Myocyte (in vitro differentiated cells): Measurements from ENCODE around the gene SPEF1. TPM values are rescaled to one million over a fixed set of nuclear protein-coding genes. Genes with fewer than 3 reads are reported as not detected.

ENCODE experiments used
- DNase-seq: peaks from one replicate; pipeline ENCODE4 v3.0.0-alpha.2; 2012; ENCODE audit warnings: low read depth
- total RNA-seq: library from RNA; depleted of rRNA; stranded (reverse); fragments of >200 nt; gene quantifications from 2 replicates; pipeline ENCODE4 v1.2.3, GENCODE V29; 2014

Gene SPEF1
- total RNA-seq, 1 donor from 2014 or later = 0.11 TPM

DNA sequence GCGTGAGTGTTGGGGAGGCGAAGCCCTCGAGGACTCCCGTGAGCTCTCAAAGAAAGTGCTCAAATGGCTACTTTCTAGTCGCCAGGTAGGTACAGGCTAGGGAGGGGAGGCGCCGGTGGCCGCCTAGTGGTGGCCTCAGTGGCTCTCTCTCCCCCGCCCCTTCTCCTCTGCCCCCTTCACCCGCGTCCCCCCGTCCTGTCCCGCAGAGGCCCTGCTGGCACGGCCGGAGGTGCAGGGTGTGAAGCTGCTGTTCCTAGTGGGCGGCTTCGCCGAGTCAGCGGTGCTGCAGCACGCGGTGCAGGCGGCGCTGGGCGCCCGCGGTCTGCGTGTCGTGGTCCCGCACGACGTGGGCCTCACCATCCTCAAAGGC is 30.0 kb downstream of the SPEF1 start:
- DNase-seq = no peak

DNA sequence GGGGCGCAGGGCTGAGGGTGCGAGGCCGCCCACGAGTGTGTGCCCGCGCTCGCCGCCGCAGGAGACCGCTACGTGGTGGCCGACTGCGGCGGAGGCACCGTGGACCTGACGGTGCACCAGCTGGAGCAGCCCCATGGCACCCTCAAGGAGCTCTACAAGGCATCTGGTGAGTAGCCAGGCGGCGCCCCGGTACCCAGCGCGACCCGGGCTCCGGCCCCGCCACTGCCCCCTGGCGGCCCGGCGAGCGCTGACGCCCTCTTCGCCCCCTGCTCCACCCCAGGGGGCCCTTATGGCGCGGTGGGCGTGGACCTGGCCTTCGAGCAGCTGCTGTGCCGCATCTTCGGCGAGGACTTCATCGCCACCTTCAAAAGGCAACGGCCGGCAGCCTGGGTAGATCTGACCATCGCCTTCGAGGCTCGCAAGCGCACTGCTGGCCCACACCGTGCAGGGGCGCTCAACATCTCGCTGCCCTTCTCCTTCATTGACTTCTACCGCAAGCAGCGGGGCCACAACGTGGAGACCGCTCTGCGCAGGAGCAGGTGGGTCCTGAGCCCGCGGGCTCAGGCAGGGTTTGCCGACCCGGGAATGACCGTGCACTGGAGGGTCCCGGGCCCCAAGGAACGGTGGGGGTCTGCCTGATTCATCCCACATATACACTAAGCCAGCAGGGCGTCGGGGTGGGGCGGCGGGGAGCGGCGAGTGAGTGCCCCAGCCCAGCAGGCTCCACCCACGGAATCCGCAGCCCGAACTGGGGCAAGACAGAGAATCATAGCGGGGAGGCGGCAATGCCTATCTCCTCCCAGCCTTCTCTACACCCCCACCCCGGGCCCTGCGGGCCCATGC is 31.3 kb downstream of the SPEF1 start:
- DNase-seq = peak; percentile 48

DNA sequence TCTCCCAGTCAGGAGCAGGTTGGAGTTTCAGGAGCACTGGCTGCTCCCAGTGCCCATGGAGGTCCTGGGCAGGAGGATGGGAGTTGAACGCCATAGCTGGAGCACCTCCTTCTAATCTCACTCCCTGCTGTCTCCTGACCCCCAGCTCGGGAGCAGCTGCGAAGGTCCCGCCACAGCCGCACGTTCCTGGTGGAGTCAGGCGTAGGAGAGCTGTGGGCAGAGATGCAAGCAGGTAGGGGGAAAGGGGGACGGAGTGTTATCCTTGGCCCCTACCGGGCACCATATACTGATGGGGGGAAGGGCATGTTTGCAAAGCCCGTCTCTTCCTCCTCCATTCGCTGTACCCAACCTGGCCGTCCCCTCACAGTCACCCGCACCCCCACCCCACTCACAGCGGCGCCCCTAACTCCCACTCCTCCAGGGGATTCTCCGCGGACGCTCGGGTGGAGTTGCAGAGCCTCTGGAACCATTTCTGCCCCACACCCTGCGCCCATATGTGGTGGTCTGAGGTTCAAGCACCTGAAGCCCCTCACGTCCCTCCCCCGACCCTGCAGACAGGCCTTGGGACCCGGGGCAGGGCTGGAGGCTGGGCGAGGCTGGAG is 32.1 kb downstream of the SPEF1 start:
- DNase-seq = no peak

DNA sequence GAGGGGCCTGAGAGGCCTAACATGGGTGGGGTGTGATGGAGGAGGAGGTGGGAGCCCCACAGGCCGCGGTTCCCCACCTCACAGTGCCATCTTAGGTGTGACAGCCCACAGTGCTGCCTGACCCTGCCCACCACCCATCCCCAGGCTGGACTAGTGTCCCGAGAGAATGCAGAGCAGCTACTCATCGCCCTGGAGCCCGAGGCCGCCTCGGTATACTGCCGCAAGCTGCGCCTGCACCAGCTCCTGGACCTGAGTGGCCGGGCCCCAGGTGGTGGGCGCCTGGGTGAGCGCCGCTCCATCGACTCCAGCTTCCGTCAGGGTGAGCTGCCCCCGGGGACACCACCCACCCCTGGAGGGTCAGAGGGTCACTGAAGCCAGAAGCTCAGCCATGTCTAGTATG is 33.2 kb downstream of the SPEF1 start:
- DNase-seq = no peak

DNA sequence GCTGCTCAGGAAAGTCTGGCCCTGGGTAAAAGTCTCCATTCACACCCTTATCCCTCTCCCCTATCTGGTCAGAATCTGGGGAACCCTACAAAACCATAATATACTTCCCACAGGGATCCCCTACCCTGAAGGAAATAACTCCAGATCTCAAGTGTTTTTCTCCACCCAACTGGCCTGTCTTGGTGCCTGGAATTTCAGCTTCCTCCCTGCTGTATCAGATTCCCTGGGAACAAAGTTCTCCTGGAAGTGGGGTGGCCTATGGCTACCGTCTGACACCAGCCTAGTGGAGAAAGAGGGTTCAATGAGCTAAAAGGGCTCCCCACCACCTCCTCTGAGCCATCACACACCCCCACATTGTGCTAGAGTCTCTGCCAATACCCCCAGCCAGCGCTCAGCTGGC is 33.8 kb downstream of the SPEF1 start:
- DNase-seq = no peak

DNA sequence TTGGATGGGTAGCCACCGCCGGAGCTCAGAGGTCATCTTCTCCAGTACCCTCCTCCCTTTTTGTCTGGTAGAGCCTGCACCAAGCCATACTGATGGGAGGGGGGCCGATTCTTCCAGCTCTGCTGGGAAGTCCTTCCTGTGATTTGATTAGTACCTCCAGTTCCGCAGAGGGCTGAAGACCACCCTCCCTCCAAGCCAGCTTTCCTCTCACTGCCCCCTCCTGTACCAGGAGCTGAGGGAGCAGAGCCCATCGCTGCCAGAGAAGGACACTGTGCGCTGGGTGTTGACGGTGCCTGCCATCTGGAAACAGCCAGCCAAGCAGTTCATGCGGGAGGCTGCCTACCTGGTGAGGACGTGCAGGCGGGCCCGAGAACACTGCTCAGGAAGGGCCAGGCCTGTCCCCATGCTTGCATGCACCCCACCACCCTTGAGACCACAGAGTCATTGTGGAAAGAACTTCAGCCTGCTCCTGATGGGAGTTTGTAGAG is 35.5 kb downstream of the SPEF1 start:
- DNase-seq = no peak

DNA sequence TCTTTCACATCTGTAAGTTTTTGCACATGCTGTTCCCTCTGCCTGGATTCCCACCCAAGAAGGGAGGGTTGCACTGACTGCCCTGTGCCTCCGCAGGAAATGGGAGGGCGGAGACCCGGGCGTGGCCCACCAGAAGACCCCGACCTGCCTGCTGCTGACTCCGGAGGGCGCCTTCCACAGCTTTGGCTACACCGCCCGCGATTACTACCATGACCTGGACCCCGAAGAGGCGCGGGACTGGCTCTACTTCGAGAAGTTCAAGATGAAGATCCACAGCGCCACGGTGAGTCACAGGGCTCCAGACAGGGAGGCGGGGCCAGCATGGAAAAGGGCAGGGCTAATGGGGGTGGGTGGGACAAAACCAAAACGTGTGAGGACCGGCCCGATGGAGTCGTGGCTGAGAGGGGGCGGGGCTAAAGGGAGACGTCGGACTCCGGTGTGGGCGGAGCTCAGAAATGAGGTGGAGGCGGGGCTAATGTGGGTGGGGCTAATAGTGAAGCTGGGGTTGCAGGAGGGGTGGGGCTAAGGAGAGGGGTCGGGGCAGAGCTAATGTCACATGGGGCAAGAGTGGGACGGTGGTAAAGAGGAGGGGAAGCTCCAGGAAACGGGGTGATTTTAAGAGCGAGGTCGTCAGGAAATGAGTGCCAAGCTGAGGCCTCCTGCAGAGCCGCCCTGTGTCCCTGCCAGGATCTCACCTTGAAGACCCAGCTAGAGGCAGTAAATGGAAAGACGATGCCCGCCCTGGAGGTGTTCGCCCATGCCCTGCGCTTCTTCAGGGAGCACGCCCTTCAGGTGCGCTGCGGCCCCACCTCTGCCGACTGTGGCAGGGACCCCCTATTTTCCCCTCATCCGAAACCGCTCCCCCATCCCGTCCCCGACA is 36.2 kb downstream of the SPEF1 start:
- DNase-seq = no peak

DNA sequence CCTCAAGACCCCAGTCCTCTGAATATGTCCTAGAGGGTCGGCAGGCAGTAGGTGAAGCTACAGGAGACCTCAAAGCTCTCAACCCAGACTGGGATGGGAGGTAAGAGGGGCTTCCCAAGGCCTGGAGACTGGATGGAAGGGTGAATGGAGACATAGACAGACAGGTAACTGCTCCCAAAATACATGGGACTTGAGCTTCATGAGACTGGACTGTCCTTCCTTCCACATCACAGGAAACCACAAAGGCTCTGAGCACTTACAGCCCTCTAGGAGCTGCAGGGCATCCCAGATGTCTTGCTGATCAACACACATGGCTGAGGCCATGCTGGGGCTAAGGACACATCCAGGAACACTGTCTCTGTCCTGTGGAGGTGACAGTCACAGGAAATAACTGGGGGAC is 37.2 kb downstream of the SPEF1 start:
- no peak for DNase-seq

DNA sequence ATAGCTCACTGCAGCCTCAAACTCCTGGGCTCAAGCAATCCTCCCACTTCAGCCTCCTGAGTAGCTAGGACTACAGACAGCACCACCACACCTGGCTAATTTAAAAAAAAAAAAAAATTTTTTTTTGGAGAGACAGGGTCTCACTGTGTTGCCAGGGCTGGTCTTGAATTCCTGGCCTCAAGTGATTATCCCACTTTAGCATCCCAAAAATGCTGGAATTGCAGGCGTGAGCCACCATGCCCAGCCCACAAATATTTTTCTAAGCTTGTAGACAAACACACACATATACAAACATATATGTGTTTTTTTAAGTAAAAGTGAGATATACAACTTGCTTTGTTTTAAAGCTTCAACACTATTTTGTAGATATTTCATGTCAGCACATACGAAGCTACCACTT is 38.0 kb downstream of the SPEF1 start:
- DNase-seq = no peak

DNA sequence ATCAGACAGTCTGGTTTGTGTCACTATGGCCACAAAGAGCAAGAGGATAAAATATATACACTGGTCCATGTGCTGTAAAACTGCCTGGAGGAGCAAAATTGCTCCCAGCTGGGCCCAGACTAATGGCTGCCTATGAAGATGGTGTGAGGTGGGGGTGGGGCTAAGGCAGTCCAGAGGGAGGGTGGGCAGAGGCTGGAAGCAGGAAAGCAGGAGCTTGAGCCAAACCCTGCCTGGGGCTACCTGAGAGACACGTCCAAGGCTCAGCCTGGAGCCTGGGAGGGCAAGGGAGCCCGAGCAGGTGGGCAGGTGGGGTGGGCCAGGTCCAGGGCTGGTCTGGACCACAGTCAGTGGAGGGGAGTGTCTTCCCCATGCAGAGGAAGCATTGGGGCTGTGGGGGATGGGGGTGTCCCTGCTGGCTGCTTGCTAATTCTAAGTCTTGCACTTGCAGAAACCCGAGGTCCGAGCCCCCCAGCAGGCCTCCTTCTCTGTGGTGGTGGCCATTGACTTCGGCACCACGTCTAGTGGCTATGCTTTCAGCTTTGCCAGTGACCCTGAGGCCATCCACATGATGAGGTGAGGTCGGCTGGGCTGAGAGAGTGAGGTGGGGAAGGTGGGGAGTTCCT is 39.3 kb downstream of the SPEF1 start:
- no peak for DNase-seq

DNA sequence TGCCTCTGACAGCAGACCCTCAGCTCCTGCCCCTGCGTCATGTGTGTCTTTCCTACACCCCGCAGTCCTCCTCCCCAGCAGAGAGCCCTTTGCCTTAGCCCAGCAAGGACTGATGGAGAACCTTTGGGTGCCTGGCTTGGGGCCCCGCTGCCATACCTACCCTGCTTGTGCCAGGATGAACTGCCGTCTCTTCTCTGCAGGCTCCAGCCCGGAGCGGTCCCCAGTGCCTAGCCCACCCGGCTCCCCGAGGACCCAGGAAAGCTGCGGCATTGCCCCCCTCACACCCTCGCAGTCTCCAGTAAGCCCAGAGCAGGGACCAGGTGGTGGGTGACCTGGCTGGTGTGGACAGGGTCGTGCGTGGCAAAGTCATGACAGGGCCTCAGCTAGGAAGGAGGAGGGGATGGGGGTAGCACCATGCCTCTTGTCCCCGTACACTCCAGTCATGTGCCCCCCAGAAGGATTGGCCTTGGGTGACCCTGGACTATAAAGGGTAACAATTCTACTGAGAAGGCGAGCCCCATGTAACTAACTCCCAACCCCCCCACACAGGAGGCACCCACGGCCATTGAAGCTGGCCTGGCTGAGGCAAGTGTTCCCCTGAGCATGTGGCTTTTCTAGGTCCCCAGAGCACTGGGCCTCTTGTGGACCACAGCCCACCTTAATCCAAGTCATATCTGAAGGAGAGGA is 40.5 kb downstream of the SPEF1 start:
- no peak for DNase-seq

DNA sequence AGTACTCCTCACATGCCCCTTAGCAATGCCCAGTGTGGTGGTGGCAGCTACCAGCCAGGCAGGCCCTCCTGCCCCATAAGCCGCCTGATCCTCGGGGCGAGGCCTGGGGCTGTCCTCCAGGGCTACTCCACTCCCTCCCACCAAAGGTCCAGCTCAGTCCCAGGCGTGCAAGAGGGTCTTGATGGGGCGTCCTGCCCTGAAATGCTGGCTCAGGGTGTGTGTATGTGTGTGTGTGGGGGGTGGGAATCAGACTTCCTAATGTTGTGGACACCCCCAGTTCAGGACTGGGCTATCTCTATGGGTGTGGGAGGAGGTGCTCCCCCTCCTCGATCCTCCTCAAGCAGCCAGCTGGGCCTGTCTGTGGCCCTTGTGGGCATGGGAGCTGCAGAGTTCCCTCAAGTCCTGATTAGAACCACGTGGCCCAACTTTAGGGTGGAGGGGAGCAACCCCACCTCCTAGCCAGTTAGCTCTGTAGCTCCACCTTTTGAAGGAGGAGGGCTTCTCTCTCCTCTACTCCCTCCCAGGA is 41.3 kb downstream of the SPEF1 start:
- DNase-seq = no peak

DNA sequence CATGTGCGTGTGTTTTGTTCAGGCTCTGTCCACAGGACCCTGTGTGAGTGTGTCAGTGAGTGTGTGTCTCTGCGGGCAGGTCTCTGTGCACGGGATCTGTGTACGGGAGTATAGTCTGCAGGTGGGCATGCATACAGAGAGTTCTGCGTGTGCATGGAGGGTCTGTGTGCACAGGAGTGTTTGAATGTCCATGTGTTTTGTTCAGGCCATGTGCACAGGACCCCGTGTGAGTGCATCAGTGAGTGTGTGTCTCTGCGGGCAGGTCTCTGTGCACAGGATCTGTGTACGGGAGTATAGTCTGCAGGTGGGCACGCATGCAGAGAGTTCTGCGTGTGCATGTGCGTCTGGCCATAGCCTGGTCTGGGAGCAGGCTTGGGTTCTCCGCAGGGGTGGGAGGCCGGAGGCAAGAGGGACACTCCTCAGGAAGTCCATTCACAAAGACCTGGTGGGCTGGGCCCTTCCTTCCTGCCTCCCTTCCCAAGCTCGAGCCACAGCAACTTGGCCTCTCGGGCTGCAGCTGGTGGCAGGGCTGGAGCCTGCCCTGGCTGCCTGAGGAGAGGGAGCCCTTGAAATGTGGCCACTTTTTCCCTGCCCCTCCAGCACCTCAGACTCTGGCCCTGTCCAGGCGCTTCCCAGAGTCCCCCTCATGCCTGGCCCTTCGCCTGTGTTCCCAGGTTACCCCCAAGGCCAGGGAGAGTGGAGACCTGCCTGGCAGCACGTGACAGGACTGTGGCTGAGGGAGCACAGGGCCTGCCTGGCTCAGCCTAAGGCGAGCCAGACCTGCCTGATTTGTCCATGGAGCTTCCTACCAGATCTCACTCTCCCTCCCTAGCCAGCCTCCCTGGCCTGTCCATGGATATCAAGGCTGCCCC is 42.0 kb downstream of the SPEF1 start:
- no peak for DNase-seq

DNA sequence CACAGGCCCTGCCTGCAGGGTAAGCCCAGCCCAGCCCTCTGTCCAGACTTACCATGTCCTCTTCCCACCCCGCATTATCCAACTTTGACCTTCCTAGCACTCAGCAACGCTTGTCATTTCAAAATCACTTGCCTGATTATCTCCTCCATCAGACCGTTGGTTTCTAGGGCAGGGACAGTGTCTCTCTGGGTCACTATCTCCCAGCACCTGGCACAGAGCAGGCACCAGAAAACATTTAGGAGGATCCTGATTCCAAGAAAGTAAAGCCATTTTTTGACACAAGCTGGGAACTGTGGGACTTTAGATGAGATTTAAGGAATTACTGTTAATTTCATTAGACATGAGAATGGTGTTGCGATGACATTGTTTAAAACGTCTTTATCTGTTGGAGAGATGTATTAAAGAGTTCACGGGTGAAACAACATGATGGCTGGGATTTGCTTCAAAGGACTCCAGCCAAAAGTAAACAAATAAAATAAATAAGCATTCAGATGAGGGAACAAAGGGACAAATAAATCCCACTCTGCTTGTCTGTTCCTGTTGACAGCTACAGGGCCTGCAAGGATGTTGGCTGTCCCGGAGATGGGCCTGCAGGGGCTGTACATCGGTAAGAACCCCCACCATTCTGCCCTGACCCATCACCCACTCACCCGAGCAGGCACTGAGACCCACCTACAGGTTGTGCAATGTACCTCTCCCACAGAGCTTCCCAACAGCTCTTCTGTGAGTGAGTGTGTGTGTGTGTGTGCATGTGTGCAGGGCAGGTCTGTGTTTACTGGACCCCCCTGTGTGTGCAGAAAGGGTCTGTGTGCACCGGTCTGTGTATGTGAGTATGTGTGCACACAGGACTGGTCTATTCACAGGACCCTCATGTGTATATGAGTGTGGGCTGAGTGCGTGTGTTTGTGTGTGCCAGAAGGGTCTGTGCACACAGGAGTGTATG is 42.9 kb downstream of the SPEF1 start:
- DNase-seq = no peak

DNA sequence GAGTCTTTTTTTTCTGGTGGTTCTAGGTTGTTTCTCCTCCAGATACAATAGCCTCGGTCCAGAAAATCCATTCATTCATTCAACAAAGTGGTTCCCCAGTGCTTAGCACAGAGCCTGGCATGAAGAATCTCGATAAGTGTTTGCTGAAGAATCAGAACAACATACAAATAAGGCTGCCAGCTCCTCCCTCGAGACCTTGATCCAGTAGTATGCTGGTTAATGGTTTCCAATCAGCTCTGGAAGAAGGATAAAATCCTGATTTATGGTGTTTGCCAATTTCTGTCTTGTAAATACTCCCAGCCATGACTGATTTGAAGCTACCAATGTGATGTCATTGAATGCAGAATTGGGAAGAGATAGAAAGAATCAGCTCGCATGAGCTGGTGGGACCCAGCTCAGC is 45.5 kb downstream of the SPEF1 start:
- DNase-seq = no peak

DNA sequence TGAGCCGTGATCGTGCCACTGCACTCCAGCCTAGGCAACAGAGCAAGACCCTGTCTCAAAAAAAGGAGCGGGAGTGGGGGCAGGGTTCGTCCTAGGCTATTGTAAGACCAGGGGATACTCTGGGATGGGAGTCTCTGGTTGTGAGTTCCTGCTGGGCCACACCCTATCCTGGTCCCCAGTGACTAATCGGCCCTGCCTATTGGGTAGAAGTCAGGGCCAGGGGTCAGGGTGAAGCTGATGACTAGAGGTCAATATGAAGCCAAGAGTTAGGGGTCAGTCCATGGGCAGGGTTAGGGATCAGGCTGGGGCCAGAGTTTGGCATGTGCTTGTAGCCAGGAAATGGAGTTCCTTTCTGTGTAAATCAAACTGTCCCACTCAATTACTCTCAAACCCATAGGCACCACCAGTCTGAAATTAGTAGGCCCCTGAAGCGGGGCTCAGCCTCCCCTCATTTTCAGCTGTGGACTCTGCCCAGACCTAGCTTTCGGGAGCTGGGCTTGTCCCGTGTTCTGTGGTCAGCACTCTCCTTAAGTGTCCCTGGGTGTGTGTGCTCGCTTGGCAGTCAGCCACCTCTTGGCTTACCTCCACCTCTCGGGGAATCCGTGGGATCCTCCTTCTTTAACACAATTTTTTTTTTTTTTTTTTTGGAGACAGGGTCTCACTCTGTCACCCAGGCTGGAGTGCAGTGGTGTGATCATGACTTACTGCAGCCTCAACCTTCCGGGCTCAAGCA is 47.0 kb downstream of the SPEF1 start:
- DNase-seq = no peak

DNA sequence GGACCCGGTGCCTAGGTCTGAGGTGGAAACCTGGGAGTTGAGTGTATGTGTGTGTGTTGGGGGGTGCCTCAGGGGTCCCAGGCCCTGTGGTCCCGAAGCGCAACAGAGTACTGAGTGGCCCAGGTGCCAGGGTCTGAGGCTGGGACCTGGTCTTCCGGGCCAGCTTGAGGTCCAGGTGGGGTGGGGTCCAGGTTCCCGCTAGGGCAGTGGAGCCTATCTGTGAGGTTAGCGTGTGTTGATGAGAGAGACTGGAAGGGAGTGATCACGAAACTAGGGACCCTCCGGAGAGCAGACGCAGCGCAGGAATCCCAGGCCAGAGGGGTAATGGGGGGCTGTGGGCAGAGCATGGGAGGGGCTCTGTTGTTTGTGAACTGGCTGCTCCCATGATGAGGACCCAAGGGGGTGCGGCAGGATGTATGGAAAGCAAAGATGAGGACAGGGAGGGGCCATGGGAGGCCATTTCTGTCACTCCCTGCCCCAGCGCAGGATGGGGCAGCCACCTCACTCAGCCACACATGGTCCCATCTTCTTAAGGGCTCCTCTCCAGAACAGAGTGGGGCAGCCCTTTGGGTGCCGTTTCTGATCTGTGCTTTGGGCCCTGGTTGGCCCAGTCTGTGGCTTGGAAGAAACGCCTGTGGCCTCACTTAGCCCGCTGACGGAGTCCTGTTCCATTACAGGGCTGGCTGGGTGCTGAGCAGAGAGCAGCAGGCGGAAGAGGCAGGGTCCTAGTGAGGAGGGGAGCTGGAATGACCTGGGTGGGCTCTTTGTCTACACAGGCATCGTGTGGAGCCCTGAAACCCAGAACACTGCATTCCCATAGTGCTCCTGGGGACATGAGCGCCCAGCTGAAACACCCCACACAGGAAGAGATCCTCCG is 47.9 kb downstream of the SPEF1 start:
- DNase-seq = no peak
